Liver (tissue), 3 donors: ENCODE measurements around the gene ATP8B3.

Source experiments
- CTCF ChIP-seq: fragments of 150-350 bp; IDR thresholded peaks from 2 replicates; pipeline ENCODE4 v1.5.1; 2017; ENCODE audit warnings: improper control_type of control experiment, low read depth, low read length; ENCODE audit not compliant: missing input control
- EGR1 ChIP-seq, 2 donors: IDR thresholded peaks; 2 replicates each; pipeline ENCODE4 v1.6.1; 2016 to 2018; ENCODE audit warnings: antibody characterized with exemption in 2 of 2, low read depth in 2 of 2
- REST ChIP-seq: IDR thresholded peaks from 2 replicates; pipeline ENCODE4 v1.6.1; 2016; ENCODE audit warnings: antibody characterized with exemption, mild to moderate bottlenecking
- donor health status: healthy.
- donor health status: healthy.

- TF ChIP-seq CTCF (no peak), EGR1 (IDR thresholded peaks at IDR 0.05; ENCODE audit: low read depth in 2 of 2) (no peak), REST (no peak)
Observed at GRCh38 chr19:1794424-1795172, 17.5 kb downstream of the ATP8B3 start.
